ENCODE measurements around the gene PTPRE. TPM values are rescaled to one million over a fixed set of nuclear protein-coding genes. Genes with fewer than 3 reads are reported as not detected.

The PTPRE gene
- total RNA-seq, 1 experiment from 2014 or later: 0.70 TPM

DNA sequence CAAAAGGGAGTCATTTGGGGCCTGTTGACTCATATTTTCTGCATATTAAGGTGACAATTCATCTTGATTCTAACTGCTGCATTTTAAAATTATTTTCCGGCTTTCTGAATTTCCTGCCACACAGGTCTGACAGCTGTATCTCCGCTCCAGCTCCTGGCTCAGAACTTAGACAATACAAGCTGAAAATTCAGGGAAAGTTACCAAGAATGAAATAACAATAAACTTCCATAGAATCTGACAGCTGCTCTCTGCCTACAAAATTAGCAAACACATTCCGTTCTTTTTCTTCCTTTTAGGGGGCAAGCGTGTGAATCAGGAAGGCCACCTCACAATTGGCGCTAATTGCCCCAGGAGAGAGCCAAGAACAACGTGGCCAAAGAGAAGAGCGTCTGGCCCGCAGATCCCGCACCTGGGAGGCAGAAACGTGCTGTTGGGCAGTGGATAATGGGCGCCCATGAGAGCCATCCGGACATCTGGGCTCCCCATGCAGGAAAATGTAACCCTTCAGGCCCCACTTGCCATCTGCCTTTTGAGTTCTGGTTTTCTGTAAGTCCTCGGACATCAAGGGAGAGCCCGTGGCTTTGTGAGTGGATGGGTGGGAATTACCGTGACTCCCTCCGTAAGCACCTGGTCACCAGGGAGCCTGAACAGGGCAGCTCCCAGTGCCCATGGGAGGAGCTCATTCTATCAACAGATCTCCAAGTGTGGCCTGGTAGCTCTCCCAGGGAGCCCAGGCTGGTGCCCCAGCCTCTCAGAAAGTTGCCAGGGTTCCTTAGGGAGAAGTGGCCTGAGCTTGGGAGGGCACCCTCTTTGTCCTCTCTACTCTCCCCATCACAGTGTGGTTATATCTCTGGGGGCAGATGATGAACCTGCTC, 19.1 kb upstream of the PTPRE start:
- no peak overlapping the region for H4K8ac ChIP-seq (replicated peaks; ENCODE audit: insufficient read length, low read depth, low read length)
- no peaks in the 10 kb centered on the region for H3K9me3 Mint-ChIP-seq
- H4K91ac ChIP-seq (ENCODE audit: insufficient read length, low read depth, low read length): no peak overlapping the region
- no peak overlapping the region for H3K9ac ChIP-seq (ENCODE audit: extremely low read depth, insufficient read length, low read length)
- no CpG with 5 or more reads among the region's 16 CpGs for WGBS (ENCODE audit: extremely low coverage, insufficient read length, low lambda C conversion rate)
- H3K27me3 Mint-ChIP-seq (ENCODE audit: low read depth): peaks cover 4% of the 10 kb centered on the region; the same call in 1 of the 2 replicates
- H3K27me3 ChIP-seq (ENCODE audit: insufficient read depth, low read length): no peaks in the 10 kb centered on the region
- no peak overlapping the region for H3K4ac ChIP-seq (ENCODE audit: low read depth, low read length)
- no peaks in the 10 kb centered on the region for H3K79me1 ChIP-seq (ENCODE audit: insufficient read depth, low read depth, low read length, poor library complexity, severe bottlenecking)
- H3K4me1 Mint-ChIP-seq: peaks cover 3 to 7% of the 10 kb centered on the region in 2 experiments; a peak in 3 of 4 replicates
- no peak overlapping the region for H2BK15ac ChIP-seq (ENCODE audit: low read depth, low read length)
- H3K4me3 Mint-ChIP-seq: no peak overlapping the region
- no peak overlapping the region for H3K27ac ChIP-seq (ENCODE audit: insufficient read length, low read depth, low read length)
- H2AFZ ChIP-seq (ENCODE audit: low read length): no peak overlapping the region
- no peak for DNase-seq
- H3K23ac ChIP-seq (ENCODE audit: insufficient read length, low read depth, low read length): no peak overlapping the region
- H2BK20ac ChIP-seq (ENCODE audit: low read depth, low read length, poor library complexity, severe bottlenecking): no peak overlapping the region
- H3K36me3 Mint-ChIP-seq (ENCODE audit: insufficient read depth in 1 of 3, low read depth in 3 of 3): no peaks in the 10 kb centered on the region
- no peak overlapping the region for H2BK5ac ChIP-seq (ENCODE audit: insufficient read length, low read length)
- no peaks in the 10 kb centered on the region for H3K79me2 ChIP-seq (ENCODE audit: insufficient read depth, low read length)
- H3K14ac ChIP-seq (ENCODE audit: insufficient read depth, low read length): no peak overlapping the region
- H3K9me3 ChIP-seq (ENCODE audit: control insufficient read depth, low read depth, low read length): no peaks in the 10 kb centered on the region
- no peak overlapping the region for H2BK12ac ChIP-seq (ENCODE audit: insufficient read length, low read depth, low read length)
- H3K18ac ChIP-seq (ENCODE audit: insufficient read length, low read depth, low read length): no peak overlapping the region
- no peak overlapping the region for H2AK5ac ChIP-seq (ENCODE audit: insufficient read length, low read length)
- no peak overlapping the region for H3K27ac Mint-ChIP-seq
- no peaks in the 10 kb centered on the region for H4K20me1 ChIP-seq (ENCODE audit: control insufficient read depth, insufficient read depth, insufficient read length)
- no peak overlapping the region for H4K5ac ChIP-seq (ENCODE audit: insufficient read length, low read depth, low read length)
- H3K4me2 ChIP-seq (ENCODE audit: insufficient read depth, insufficient read length, low read length): no peak overlapping the region
- no peaks in the 10 kb centered on the region for H3K23me2 ChIP-seq (ENCODE audit: insufficient read length, low read depth, low read length, poor library complexity, severe bottlenecking)
- H3K56ac ChIP-seq (ENCODE audit: insufficient read length, low read depth, low read length): no peak overlapping the region
- TF ChIP-seq, protein P1, sequence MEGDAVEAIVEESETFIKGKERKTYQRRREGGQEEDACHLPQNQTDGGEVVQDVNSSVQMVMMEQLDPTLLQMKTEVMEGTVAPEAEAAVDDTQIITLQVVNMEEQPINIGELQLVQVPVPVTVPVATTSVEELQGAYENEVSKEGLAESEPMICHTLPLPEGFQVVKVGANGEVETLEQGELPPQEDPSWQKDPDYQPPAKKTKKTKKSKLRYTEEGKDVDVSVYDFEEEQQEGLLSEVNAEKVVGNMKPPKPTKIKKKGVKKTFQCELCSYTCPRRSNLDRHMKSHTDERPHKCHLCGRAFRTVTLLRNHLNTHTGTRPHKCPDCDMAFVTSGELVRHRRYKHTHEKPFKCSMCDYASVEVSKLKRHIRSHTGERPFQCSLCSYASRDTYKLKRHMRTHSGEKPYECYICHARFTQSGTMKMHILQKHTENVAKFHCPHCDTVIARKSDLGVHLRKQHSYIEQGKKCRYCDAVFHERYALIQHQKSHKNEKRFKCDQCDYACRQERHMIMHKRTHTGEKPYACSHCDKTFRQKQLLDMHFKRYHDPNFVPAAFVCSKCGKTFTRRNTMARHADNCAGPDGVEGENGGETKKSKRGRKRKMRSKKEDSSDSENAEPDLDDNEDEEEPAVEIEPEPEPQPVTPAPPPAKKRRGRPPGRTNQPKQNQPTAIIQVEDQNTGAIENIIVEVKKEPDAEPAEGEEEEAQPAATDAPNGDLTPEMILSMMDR (conservative IDR thresholded peaks at IDR 0.05): no peak
- H3K4me1 ChIP-seq (ENCODE audit: insufficient read depth, low read length): no peaks in the 10 kb centered on the region
- no peak overlapping the region for H3T11ph ChIP-seq (ENCODE audit: low read length)
- H2BK120ac ChIP-seq (ENCODE audit: low read depth, low read length, poor library complexity, severe bottlenecking): no peak overlapping the region

All from H9 (cell line).